Ovary (tissue), 3 donors: ENCODE data around the gene TLE4.

Experiments
- CTCF ChIP-seq, 3 donors: fragments of 450-650 bp in 2 of 3; fragments of 200-600 bp in 1 of 3; IDR thresholded peaks; one replicate each; pipeline versions ENCODE4 v1.5.1 to v1.8.0; 2016 to 2022; ENCODE audit warnings: antibody characterized with exemption in 3 of 3, mild to moderate bottlenecking in 1 of 3
- POLR2A ChIP-seq: fragments of 450-650 bp; IDR thresholded peaks from one replicate; pipeline ENCODE4 v1.6.1; 2017; ENCODE audit warnings: antibody characterized with exemption, mild to moderate bottlenecking, moderate library complexity
- donor health status: DM: no; HTN: no; CAD: no.

- TF ChIP-seq POLR2A (no peak), CTCF (IDR thresholded peaks at IDR 0.05) (no peak)
These were observed 72.8 kb downstream of the TLE4 start for GRCh38 chr9:79644601-79645000.
